Endothelial cell (in vitro differentiated cells): Measurements from ENCODE around the gene SAPCD1. TPM values are rescaled to one million over a fixed set of nuclear protein-coding genes. Genes with fewer than 3 reads are reported as not detected.
"Not testable (repeated sequence)": the region's sequence is repeated elsewhere in the genome, so short reads cannot be mapped to it uniquely, and the experiment has no call there.

Experiments used
- DNase-seq: peaks from one replicate; pipeline ENCODE4 v3.0.0; 2021; ENCODE audit warnings: low spot score
- H3K27ac Mint-ChIP-seq: one replicate; pipeline ENCODE4 v1.8.0; 2021; ENCODE audit warnings: mixed read lengths, inconsistent platforms; ENCODE audit not compliant: unreplicated experiment
- H3K27me3 Mint-ChIP-seq: one replicate; pipeline ENCODE4 v1.8.0; 2021; ENCODE audit warnings: mild to moderate bottlenecking, moderate library complexity, mixed read lengths, inconsistent platforms; ENCODE audit not compliant: unreplicated experiment
- H3K36me3 Mint-ChIP-seq: one replicate; pipeline ENCODE4 v1.8.0; 2021; ENCODE audit warnings: mild to moderate bottlenecking, low read depth, mixed read lengths, inconsistent platforms; ENCODE audit not compliant: unreplicated experiment
- H3K4me1 Mint-ChIP-seq: one replicate; pipeline ENCODE4 v1.8.0; 2021; ENCODE audit warnings: mild to moderate bottlenecking, mixed read lengths, inconsistent platforms; ENCODE audit not compliant: unreplicated experiment
- H3K4me3 Mint-ChIP-seq: one replicate; pipeline ENCODE4 v1.8.0; 2021; ENCODE audit warnings: mild to moderate bottlenecking, mixed read lengths, inconsistent platforms; ENCODE audit not compliant: unreplicated experiment
- H3K9me3 Mint-ChIP-seq: one replicate; pipeline ENCODE4 v1.8.0; 2021; ENCODE audit warnings: mixed read lengths, inconsistent platforms; ENCODE audit not compliant: unreplicated experiment
- total RNA-seq: library from RNA; stranded (reverse); fragmentation: NEBNext Ultra II Directional; extraction: Animal tissue kit (Norgen Biotek cat#: 25700); gene quantifications from one replicate; pipeline ENCODE4 v1.2.1, GENCODE V29; 2021; ENCODE audit not compliant: unreplicated experiment
- TF ChIP-seq, protein P1 (sequence below): fragments of 200-600 bp; sonication (generic); IDR thresholded peaks from one replicate; pipeline ENCODE4 v1.5.0; 2021; ENCODE audit warnings: antibody characterized with exemption; ENCODE audit not compliant: unreplicated experiment

SAPCD1 gene
- total RNA-seq, 1 donor from 2014 or later: 2.4 TPM

DNA sequence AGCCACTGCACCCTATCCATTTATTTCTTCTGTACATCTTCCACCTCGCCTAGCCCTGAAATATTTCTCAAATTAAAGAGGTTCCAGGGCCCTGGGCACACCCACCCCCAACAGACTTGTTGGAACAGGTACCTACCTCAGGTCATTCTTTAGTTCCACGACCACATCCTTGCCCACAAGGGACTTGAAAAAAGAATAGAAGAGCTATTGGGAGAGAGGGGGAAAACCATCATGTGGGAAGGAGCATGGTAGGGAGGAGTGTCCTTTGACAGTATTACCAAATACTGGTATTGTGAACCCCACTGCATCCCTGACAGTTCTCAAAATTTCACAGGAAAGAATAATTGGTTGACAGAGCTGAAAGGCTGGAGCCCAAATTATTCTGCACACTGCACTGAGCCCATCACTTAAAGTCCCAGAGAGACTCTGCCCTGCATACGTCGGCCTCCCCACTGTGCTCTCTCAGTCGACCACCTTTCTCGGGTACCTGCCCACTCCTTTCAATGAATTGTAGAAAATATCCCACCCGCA lies 43.5 kb downstream of the SAPCD1 start:
- no peaks in the 10 kb centered on the region for H3K36me3 Mint-ChIP-seq
- peaks cover 4% of the 10 kb centered on the region for H3K27me3 Mint-ChIP-seq
- H3K9me3 Mint-ChIP-seq: no peaks in the 10 kb centered on the region
- H3K27ac Mint-ChIP-seq: peak overlapping the region; percentile 80
- DNase-seq: no peak
- TF ChIP-seq, protein P1, sequence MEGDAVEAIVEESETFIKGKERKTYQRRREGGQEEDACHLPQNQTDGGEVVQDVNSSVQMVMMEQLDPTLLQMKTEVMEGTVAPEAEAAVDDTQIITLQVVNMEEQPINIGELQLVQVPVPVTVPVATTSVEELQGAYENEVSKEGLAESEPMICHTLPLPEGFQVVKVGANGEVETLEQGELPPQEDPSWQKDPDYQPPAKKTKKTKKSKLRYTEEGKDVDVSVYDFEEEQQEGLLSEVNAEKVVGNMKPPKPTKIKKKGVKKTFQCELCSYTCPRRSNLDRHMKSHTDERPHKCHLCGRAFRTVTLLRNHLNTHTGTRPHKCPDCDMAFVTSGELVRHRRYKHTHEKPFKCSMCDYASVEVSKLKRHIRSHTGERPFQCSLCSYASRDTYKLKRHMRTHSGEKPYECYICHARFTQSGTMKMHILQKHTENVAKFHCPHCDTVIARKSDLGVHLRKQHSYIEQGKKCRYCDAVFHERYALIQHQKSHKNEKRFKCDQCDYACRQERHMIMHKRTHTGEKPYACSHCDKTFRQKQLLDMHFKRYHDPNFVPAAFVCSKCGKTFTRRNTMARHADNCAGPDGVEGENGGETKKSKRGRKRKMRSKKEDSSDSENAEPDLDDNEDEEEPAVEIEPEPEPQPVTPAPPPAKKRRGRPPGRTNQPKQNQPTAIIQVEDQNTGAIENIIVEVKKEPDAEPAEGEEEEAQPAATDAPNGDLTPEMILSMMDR: no peak
- peaks cover 15% of the 10 kb centered on the region for H3K4me1 Mint-ChIP-seq
- H3K4me3 Mint-ChIP-seq: peak overlapping the region; percentile 95

DNA sequence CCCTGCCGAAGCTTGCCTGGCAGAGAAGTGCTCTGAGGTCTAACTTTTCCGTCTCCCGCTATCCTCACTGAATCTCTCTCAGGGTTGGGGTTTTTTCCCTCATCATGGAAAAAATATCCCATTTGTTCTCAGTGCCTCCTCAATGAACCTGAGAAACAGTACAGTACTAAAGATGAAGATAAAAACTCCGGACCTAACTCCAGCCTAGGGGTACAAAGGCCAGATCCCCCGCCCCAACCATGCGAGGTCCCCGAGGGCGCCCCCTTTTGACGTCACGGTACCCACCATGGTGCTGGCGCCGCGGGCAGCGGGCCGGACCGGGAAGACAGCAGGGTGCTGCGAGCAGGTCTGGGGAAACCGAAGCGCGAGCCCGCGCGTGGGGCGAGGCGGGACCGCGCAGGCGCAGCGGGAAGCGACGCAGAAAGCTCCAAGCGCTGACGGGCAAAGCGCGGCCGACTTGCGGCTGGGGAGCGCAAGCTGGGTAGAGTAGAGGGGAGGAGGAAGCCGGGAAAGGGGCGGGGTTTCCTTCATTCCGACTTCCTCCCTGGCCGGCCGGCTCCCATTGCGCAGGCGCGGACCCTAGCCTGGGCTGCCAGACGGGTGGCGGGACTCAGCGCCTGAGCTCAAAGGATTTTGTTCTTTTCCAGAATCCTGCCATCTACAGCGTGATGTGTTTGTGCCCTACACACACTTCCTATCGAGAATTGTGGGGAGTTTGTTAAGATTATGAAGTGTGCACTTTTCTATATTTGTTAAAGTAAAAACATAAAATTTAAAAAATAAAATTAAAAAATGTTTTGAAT lies 44.2 kb downstream of the SAPCD1 start, which contains the start of gene LSM2:
TSS of gene LSM2 (minus strand) at position 497 of the 803 bp plus-strand sequence. CDS start at position 288, 209 bp downstream.
- peak; percentile 96 for DNase-seq
- H3K27ac Mint-ChIP-seq: peak within 1 kb of the TSS; percentile 80
- H3K9me3 Mint-ChIP-seq: no peaks in the 10 kb centered on the region
- peaks cover 6% of the 10 kb centered on the region for H3K27me3 Mint-ChIP-seq
- TF ChIP-seq, protein P1: peak; percentile 28
- no peaks in the 10 kb centered on the region for H3K36me3 Mint-ChIP-seq
- peak within 1 kb of the TSS; percentile 95 for H3K4me3 Mint-ChIP-seq
- H3K4me1 Mint-ChIP-seq: peaks cover 15% of the 10 kb centered on the region

DNA sequence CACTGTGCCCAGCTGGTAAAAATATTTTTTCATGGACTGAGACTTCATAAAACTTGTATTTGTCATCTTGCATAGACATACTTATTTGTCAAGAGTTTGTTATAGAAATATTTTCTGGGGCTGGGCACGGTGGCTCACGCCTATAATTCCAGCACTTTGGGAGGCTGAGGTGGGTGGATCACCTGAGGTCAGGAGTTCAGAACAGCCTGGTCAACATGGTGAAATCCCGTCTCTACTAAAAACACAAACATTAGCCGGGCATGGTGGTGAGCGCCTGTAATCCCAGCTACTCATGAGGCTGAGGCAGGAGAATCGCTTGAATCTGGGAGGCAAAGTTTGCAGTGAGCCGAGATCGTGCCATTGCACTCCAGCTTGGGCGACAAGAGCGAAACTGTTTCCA lies 46.1 kb downstream of the SAPCD1 start:
- not testable (repeated sequence) for DNase-seq

DNA sequence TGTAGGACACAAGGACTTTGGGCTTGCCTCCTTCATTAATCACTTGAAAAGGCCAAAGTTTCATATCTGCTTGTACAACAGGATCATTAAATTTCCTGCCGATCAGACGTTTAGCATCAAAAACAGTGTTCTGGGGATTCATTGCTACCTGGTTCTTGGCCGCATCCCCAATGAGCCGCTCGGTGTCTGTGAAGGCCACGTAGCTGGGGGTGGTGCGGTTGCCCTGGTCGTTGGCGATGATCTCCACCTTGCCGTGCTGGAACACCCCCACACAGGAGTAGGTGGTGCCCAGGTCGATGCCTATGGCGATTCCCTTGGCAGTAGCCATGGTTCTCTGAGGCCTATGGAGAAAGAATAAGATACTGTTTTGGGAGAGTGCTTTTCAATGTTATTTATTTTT lies 49.2 kb downstream of the SAPCD1 start:
- no peaks in the 10 kb centered on the region for H3K9me3 Mint-ChIP-seq
- no peaks in the 10 kb centered on the region for H3K36me3 Mint-ChIP-seq
- H3K27me3 Mint-ChIP-seq: peaks cover 11% of the 10 kb centered on the region
- DNase-seq: no peak
- H3K27ac Mint-ChIP-seq: no peak overlapping the region
- TF ChIP-seq, protein P1: no peak
- peaks cover 8% of the 10 kb centered on the region for H3K4me1 Mint-ChIP-seq
- H3K4me3 Mint-ChIP-seq: no peak overlapping the region

More for the DNA sequence above, 46.1 kb downstream of the SAPCD1 start:
- not testable (repeated sequence) for H3K9me3 Mint-ChIP-seq, H3K4me3 Mint-ChIP-seq, H3K36me3 Mint-ChIP-seq, H3K27ac Mint-ChIP-seq, H3K27me3 Mint-ChIP-seq
- peaks cover 15% of the 10 kb centered on the region for H3K4me1 Mint-ChIP-seq

DNA sequence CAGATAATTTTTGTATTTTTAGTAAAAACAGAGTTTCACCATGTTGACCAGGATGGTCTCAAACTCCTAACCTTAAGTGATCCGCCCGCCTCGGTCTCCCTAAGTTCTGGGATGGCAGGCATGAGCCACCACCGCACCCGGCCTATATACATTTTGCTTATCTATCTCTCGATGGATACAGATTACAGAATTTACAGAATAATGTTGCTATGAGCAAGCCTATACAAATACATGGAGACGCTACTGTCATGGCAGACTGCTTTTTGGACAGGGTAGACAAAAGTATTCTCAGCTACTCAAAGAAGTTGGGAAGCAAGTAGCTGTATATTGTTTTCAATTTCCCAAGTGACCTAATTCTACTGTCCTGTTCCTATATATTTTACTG lies 51.0 kb downstream of the SAPCD1 start:
- no peaks in the 10 kb centered on the region for H3K36me3 Mint-ChIP-seq
- H3K9me3 Mint-ChIP-seq: no peaks in the 10 kb centered on the region
- DNase-seq: no peak
- H3K4me1 Mint-ChIP-seq: peaks cover 18% of the 10 kb centered on the region
- no peak overlapping the region for H3K4me3 Mint-ChIP-seq
- no peak overlapping the region for H3K27ac Mint-ChIP-seq
- H3K27me3 Mint-ChIP-seq: peaks cover 11% of the 10 kb centered on the region
- TF ChIP-seq, protein P1: no peak

Other genes starting within 250 kb of the SAPCD1 start
- not detected for gene MCCD1, start 233.7 kb upstream of the SAPCD1 start, total RNA-seq
- gene DDX39B, start 220.7 kb upstream of the SAPCD1 start, total RNA-seq: 336 TPM
- 1.8 TPM for gene ATP6V1G2, start 216.0 kb upstream of the SAPCD1 start, total RNA-seq
- 13.4 TPM for gene NFKBIL1, start 215.0 kb upstream of the SAPCD1 start, total RNA-seq
- gene LTA, start 190.4 kb upstream of the SAPCD1 start, total RNA-seq: not detected
- gene TNF, start 187.1 kb upstream of the SAPCD1 start, total RNA-seq: not detected
- gene LTB, start 180.2 kb upstream of the SAPCD1 start, total RNA-seq: not detected
- gene LST1, start 176.4 kb upstream of the SAPCD1 start, total RNA-seq: 1.7 TPM
- not detected for gene NCR3, start 169.7 kb upstream of the SAPCD1 start, total RNA-seq
- gene AIF1, start 147.4 kb upstream of the SAPCD1 start, total RNA-seq: 22.8 TPM
- 149 TPM for gene PRRC2A, start 141.9 kb upstream of the SAPCD1 start, total RNA-seq
- 312 TPM for gene BAG6, start 110.0 kb upstream of the SAPCD1 start, total RNA-seq
- 0.92 TPM for gene APOM, start 106.8 kb upstream of the SAPCD1 start, total RNA-seq
- gene C6orf47, start 101.9 kb upstream of the SAPCD1 start, total RNA-seq: 13.1 TPM
- 8.9 TPM for gene GPANK1, start 97.7 kb upstream of the SAPCD1 start, total RNA-seq
- 164 TPM for gene CSNK2B, start 96.6 kb upstream of the SAPCD1 start, total RNA-seq
- gene LY6G5B, start 92.7 kb upstream of the SAPCD1 start, total RNA-seq: 16.3 TPM
- gene LY6G5C, start 81.6 kb upstream of the SAPCD1 start, total RNA-seq: 22.0 TPM
- 54.7 TPM for gene ABHD16A, start 59.3 kb upstream of the SAPCD1 start, total RNA-seq
- not detected for gene LY6G6F, start 55.8 kb upstream of the SAPCD1 start, total RNA-seq
- not detected for gene LY6G6D, start 47.3 kb upstream of the SAPCD1 start, total RNA-seq
- 0.28 TPM for gene LY6G6C, start 40.9 kb upstream of the SAPCD1 start, total RNA-seq
- gene MPIG6B, start 39.3 kb upstream of the SAPCD1 start, total RNA-seq: not detected
- gene DDAH2, start 33.4 kb upstream of the SAPCD1 start, total RNA-seq: 145 TPM
- gene CLIC1, start 26.1 kb upstream of the SAPCD1 start, total RNA-seq: 420 TPM
- gene MSH5, start 22.7 kb upstream of the SAPCD1 start, total RNA-seq: 16.1 TPM
- 0.74 TPM for gene VWA7, start 14.7 kb downstream of the SAPCD1 start, total RNA-seq
- 53.0 TPM for gene VARS1, start 33.1 kb downstream of the SAPCD1 start, total RNA-seq
- 57.1 TPM for gene LSM2, start 44.3 kb downstream of the SAPCD1 start, total RNA-seq
- gene HSPA1L, start 52.6 kb downstream of the SAPCD1 start, total RNA-seq: 0.82 TPM
- gene HSPA1A, start 52.9 kb downstream of the SAPCD1 start, total RNA-seq: 27.2 TPM
- 19.8 TPM for gene HSPA1B, start 65.1 kb downstream of the SAPCD1 start, total RNA-seq
- 31.9 TPM for gene NEU1, start 100.2 kb downstream of the SAPCD1 start, total RNA-seq
- 1.6 TPM for gene SLC44A4, start 116.3 kb downstream of the SAPCD1 start, total RNA-seq
- gene EHMT2, start 135.0 kb downstream of the SAPCD1 start, total RNA-seq: 53.4 TPM
- gene ZBTB12, start 139.4 kb downstream of the SAPCD1 start, total RNA-seq: 9.0 TPM
- 0.82 TPM for gene C2, start 165.1 kb downstream of the SAPCD1 start, total RNA-seq
- not detected for gene CFB, start 183.4 kb downstream of the SAPCD1 start, total RNA-seq
- 47.8 TPM for gene NELFE, start 196.3 kb downstream of the SAPCD1 start, total RNA-seq
- gene SKIC2, start 196.5 kb downstream of the SAPCD1 start, total RNA-seq: 63.4 TPM
- gene DXO, start 209.5 kb downstream of the SAPCD1 start, total RNA-seq: 12.6 TPM
- gene C4A, start 219.4 kb downstream of the SAPCD1 start, total RNA-seq: 6.1 TPM